Lower leg skin (tissue), 4 donors: ENCODE results near the gene AIRE. TPM values are rescaled to one million over a fixed set of nuclear protein-coding genes. Genes with fewer than 3 reads are reported as not detected.
"Not testable (repeated sequence)": the region's sequence is repeated elsewhere in the genome, so short reads cannot be mapped to it uniquely, and the experiment has no call there.

Source experiments
- DNase-seq, 2 donors: peaks; one replicate each; pipeline ENCODE4 v3.0.0-alpha.2; 2019; ENCODE audit warnings: low spot score in 2 of 2
- H3K4me3 ChIP-seq: fragments of 200-600 bp; sonication (generic); 2 replicates; pipeline ENCODE4 v1.5.1; 2017; ENCODE audit warnings: mild to moderate bottlenecking, low read depth; ENCODE audit not compliant: poor library complexity, severe bottlenecking
- POLR2A ChIP-seq, 2 donors: fragments of 450-650 bp; IDR thresholded peaks; one replicate each; pipeline ENCODE4 v1.6.1; 2016 to 2017; ENCODE audit warnings: antibody characterized with exemption in 2 of 2, mild to moderate bottlenecking in 1 of 2, moderate library complexity in 1 of 2
- WGBS, 2 donors: methylation state at CpG; one replicate each; pipeline ENCODE4 v1.1.5; 2018; 5-methylcytosine and 5-hydroxymethylcytosine counted together
- intact Hi-C: fragments of 100-400 bp; cut with DNase I; formaldehyde crosslinking; loops from one replicate; pipeline ENCODE4 v1.15.0; 2023; ENCODE audit warnings: low total_unique reads
- total RNA-seq, 4 donors: library from RNA; depleted of rRNA; stranded (reverse); fragments of >200 nt; gene quantifications; one replicate each; pipeline ENCODE4 v1.1.0, GENCODE V29; 2016
- TF ChIP-seq, protein P1 (sequence below), 3 donors: fragments of 450-650 bp; IDR thresholded peaks; one replicate each; pipeline ENCODE4 v1.5.1; 2016; ENCODE audit warnings: antibody characterized with exemption in 3 of 3, mild to moderate bottlenecking in 3 of 3, moderate library complexity in 2 of 3

The AIRE gene
- total RNA-seq, 4 donors from 2014 or later, result 0.12 to 0.21 (median 0.19) TPM; not detected in 1

DNA sequence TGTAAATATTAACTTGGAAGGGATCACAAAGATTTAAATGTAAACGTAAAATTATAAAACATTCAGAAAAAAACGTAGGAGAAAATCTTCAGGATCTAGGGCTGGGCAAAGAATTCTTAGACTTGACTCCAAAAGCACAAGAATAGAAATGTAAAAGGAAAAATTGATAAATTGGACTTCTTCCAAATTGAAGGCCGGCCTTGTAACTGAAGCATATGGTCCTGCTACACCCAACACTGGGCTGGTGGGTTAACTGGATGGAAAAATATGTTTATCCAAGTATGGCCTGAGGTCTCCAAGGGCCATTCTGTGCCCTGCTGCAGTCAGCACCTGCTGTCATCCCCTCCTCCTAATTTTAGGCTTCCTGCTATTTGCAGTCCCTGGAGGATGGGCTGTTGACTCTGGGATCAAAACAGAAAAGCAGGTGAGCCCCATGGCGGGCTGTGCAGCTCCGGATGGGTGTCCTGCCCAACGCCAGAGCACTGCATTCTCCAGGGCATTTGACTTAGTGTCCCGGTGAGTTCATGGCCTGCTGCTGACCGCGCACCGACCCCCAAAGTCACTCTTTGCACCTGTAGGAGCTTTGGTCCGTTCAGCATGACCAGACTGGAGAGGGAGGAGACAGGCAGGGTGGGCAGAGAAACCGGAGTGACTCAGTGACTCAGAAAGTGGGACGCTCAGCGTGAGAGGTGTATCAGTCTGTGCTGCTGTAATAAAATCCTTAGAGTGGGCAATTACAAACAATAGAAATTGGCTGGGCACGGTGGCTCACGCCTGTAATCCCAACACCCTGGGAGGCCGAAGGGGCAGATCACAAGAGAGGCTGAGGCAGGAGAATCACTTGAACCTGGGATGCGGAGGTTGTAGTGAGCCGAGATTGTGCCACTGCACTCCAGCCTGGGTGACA is 6.1 kb upstream of the AIRE start:
- WGBS, 2 donors, result 84 to 92% methylated on average over 19 of the region's 19 CpGs
- no peak for DNase-seq
- TF ChIP-seq POLR2A (IDR thresholded peaks at IDR 0.05), result no peak
- TF ChIP-seq, protein P1, sequence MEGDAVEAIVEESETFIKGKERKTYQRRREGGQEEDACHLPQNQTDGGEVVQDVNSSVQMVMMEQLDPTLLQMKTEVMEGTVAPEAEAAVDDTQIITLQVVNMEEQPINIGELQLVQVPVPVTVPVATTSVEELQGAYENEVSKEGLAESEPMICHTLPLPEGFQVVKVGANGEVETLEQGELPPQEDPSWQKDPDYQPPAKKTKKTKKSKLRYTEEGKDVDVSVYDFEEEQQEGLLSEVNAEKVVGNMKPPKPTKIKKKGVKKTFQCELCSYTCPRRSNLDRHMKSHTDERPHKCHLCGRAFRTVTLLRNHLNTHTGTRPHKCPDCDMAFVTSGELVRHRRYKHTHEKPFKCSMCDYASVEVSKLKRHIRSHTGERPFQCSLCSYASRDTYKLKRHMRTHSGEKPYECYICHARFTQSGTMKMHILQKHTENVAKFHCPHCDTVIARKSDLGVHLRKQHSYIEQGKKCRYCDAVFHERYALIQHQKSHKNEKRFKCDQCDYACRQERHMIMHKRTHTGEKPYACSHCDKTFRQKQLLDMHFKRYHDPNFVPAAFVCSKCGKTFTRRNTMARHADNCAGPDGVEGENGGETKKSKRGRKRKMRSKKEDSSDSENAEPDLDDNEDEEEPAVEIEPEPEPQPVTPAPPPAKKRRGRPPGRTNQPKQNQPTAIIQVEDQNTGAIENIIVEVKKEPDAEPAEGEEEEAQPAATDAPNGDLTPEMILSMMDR (IDR thresholded peaks at IDR 0.05), result no peak
- H3K4me3 ChIP-seq, result no peak overlapping the region
- intact Hi-C loops, result no loop called here

DNA sequence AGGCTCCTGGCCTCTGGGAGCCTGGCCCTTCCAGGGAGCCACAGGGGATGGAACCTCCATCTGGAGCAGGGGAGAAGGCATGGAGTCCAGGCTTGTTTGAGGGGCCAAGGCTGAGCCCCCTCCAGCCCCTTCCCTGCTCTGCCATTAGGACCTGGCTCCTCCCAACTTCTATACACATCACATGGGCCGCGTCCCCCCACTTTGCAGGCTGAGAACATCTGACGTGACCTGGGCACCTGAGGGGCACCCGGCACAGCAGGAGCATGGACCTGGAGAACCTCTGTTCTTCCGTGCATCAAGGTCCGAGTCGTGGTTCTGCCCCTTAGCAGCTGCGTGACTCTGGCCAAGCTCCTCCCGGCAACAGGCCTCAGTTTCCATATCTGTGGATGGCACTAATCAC is 3.9 kb upstream of the AIRE start:
- WGBS, 2 donors, result 95 to 96% methylated on average over 9 of the region's 9 CpGs
- intact Hi-C loops, result no loop called here
- no peak for DNase-seq
- H3K4me3 ChIP-seq, result no peak overlapping the region
- TF ChIP-seq POLR2A (IDR thresholded peaks at IDR 0.05), result no peak
- TF ChIP-seq, protein P1 (IDR thresholded peaks at IDR 0.05), result no peak

DNA sequence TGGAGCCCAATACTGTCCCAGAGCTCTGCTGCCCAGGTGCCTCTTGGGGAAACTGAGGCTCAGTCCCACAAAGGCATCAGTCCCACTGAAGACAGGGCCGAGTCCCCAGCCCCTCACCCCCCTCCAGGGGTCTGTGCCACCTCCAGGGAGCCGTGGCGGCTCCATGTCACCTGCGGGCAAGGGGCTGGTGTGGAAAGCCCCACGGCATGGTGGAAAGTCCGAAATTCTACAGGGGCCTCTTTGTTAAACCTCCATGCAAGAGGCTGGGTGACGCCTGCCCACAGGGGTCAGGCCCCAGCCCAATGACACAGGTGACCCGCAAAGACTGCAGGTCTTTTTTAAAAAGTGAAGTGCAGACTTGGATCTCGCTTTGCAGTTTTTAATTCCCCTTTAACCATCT is 3.3 kb upstream of the AIRE start:
- intact Hi-C loops, result no loop called here

DNA sequence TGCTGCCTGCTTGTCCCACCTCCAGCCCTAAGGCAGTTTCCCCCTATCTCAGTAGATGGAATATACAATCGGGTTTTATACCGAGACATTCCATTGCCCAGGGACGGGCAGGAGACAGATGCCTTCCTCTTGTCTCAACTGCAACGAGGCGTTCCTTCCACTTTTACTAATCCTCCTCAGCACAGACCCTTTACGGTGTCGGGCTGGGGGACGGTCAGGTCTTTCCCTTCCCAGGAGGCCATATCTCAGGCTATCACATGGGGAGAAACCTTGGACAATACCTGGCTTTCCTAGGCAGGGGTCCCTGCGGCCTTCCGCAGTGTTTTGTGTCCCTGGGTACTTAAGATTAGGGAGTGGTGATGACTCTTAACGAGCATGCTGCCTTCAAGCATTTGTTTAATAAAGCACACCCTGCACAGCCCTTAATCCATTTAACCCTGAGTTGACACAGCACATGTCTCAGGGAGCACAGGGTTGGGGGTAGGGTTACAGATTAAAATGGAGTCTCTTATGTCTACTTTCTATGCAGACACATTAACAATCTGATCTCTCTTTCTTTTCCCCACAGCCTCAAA is 2.4 kb upstream of the AIRE start:
- DNase-seq, intact Hi-C loops, H3K4me3 ChIP-seq: not testable (repeated sequence)
- WGBS, 2 donors, result 64 to 73% methylated on average over 11 of the region's 11 CpGs

More for the DNA sequence above, 3.3 kb upstream of the AIRE start:
- WGBS, 2 donors, result 89 to 95% methylated on average over 9 of the region's 9 CpGs
- no peak for TF ChIP-seq POLR2A (IDR thresholded peaks at IDR 0.05)
- TF ChIP-seq, protein P1 (IDR thresholded peaks at IDR 0.05), result no peak
- H3K4me3 ChIP-seq, result no peak overlapping the region
- no peak for DNase-seq

DNA sequence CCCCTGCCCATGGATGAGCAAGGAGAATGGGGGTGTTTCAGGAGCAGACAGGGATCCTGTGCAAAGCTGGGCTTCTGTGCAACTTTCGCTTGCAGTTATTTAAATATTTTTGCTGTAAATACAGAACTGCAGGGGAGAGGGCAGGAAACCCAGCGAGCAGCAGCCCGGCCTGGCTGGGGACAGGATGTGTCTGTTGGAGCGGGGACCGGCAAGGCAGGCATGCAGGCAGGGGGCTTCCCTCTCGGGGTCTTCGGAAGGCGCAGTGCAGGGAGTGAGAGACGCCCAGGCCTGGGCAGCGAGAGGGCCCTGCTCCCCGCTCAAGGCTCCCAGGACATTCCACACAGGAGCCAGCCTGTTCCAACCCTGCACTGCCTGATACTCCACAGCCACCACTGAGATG is 1.7 kb upstream of the AIRE start:
- DNase-seq, result no peak
- intact Hi-C loops, result no loop called here
- H3K4me3 ChIP-seq, result no peak overlapping the region
- TF ChIP-seq, protein P1 (IDR thresholded peaks at IDR 0.05), result no peak
- no peak for TF ChIP-seq POLR2A (IDR thresholded peaks at IDR 0.05)
- WGBS, 2 donors, result 79 to 87% methylated on average over 10 to 11 of the region's 11 CpGs

- no peak overlapping the region for H3K4me3 ChIP-seq
- DNase-seq, result no peak
- intact Hi-C loops, result no loop called here
- 44 to 65% methylated on average over 8 to 9 of the region's 21 CpGs for WGBS, 2 donors
- no peak for TF ChIP-seq POLR2A (IDR thresholded peaks at IDR 0.05)
- TF ChIP-seq, protein P1 (IDR thresholded peaks at IDR 0.05), result no peak
Observed at GRCh38 chr21:44286086-44286715, 525 bp downstream of the AIRE start.
